Tibial nerve (tissue), 4 donors: Measurements from ENCODE around the gene MROH7. TPM values are rescaled to one million over a fixed set of nuclear protein-coding genes. Genes with fewer than 3 reads are reported as not detected.

Source experiments
- DNase-seq, 2 donors: peaks; one replicate each; pipeline ENCODE4 v3.0.0-alpha.2; 2019; ENCODE audit warnings: low spot score in 2 of 2
- H3K27ac ChIP-seq, 4 donors: fragments of 200-600 bp; sonication (generic) in 3 of 4; one replicate each; pipeline ENCODE4 v1.5.1; 2017 to 2019; ENCODE audit warnings: mild to moderate bottlenecking in 1 of 4
- H3K27me3 ChIP-seq, 2 donors: fragments of 200-600 bp; sonication (generic) in 1 of 2; one replicate each; pipeline versions ENCODE4 v1.5.1 to v1.6.0; 2017 to 2019
- H3K36me3 ChIP-seq, 3 donors: fragments of 200-600 bp; sonication (generic); one replicate each; pipeline ENCODE4 v1.5.1; 2018 to 2019
- H3K4me1 ChIP-seq, 4 donors: fragments of 200-600 bp; sonication (generic) in 3 of 4; one replicate each; pipeline ENCODE4 v1.5.1; 2017 to 2019
- H3K4me3 ChIP-seq, 4 donors: fragments of 200-600 bp; sonication (generic) in 3 of 4; one replicate each; pipeline ENCODE4 v1.5.1; 2017 to 2019; ENCODE audit warnings: mild to moderate bottlenecking in 1 of 4, moderate library complexity in 1 of 4
- H3K9me3 ChIP-seq, 4 donors: fragments of 200-600 bp; sonication (generic) in 3 of 4; one replicate each; pipeline ENCODE4 v1.5.1; 2017 to 2019
- EP300 ChIP-seq, 2 donors: sonication (generic); formaldehyde crosslinking; IDR thresholded peaks; one replicate each; pipeline ENCODE4 v1.6.1; 2017; ENCODE audit warnings: antibody characterized with exemption in 2 of 2, mild to moderate bottlenecking in 1 of 2
- POLR2A ChIP-seq, 2 donors: fragments of 450-650 bp; IDR thresholded peaks; one replicate each; pipeline ENCODE4 v1.6.1; 2017; ENCODE audit warnings: antibody characterized with exemption in 2 of 2, mild to moderate bottlenecking in 2 of 2, moderate library complexity in 2 of 2
- WGBS, 2 donors: methylation state at CpG; one replicate each; pipeline ENCODE4 v1.1.5; 2018; 5-methylcytosine and 5-hydroxymethylcytosine counted together
- total RNA-seq, 4 donors: library from RNA; depleted of rRNA; stranded (reverse); fragments of >200 nt; gene quantifications; one replicate each; pipeline ENCODE4 v1.1.0, GENCODE V29; 2016
- TF ChIP-seq, protein P1 (sequence below), 5 experiments: fragments of 200-600 bp in 3 of 5; fragments of 450-650 bp in 2 of 5; sonication (generic) in 3 of 5; IDR thresholded peaks; one replicate each; pipeline ENCODE4 v1.5.1; 2016 to 2019; ENCODE audit warnings: antibody characterized with exemption in 5 of 5, mild to moderate bottlenecking in 3 of 5, moderate library complexity in 2 of 5

The MROH7 gene
- total RNA-seq: 1 to 10 TPM; 4.4 to 7.2 (median 5.8) TPM

DNA sequence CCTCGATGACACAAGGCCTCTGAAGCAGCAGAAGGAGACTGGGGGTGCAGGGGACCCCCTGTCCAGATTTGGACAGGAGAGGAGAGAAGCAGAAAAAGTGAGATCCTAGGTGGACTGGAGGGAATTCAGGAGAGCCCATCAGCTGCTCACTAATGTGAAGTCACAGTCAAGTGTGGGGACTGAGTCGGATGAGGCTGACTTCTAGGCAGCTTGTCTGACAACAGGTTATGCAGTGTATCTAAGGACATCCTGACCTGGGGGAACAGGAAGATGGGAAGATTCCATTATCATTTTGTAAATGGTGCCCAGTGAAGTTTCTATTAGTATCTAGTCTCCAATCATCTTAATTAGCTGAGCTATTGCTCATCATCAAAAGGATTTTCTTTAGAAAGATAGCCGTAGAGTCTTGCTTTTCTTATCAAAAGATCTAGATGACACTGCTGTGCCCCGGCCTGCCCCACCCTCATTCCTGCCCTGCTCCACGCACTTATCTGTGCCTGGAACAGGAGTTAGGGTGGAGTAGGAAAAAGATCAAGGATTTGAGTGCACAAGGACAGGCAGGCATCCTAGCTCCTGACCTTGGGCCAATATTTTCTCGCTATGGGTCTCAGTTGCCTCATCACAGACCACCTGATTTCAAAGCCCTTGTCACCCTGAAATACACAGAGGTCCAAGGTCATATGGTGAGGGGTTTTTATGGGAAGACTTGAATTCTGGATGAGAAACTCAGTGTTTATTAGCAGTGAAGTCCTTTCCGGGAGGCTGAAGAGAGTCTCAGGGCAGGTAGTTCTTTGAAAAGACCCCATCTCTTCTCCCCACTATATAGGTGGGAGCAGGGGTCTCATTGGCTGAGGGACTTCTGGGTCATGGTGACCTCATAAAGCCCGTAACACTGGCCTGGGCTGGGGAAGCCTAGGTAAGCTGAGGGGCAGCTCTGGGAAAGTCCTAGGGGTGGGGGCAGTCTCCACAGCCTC lies at the start of gene MROH7:
MROH7 (plus strand) TSS at position 924 of the 974 bp plus-strand sequence. CDS start 11,141 bp downstream, outside the sequence.
- Histone ChIP-seq H3K27ac (peak within 1 kb of the TSS in 1 of 4 donors; percentile 64), H3K4me1 (no peaks in the 10 kb centered on the region), H3K4me3 (no peak within 1 kb of the TSS), H3K9me3 (peaks cover 0 to 27% (median 4%) of the 10 kb centered on the region in 4 donors), H3K36me3 (no peaks in the 10 kb centered on the region), H3K27me3 (no peaks in the 10 kb centered on the region)
- WGBS, 2 donors: 63 to 71% methylated on average over 8 of the region's 8 CpGs
- DNase-seq: no peak
- TF ChIP-seq POLR2A (IDR thresholded peaks at IDR 0.05): no peak
- no peak for TF ChIP-seq EP300 (IDR thresholded peaks at IDR 0.05)

DNA sequence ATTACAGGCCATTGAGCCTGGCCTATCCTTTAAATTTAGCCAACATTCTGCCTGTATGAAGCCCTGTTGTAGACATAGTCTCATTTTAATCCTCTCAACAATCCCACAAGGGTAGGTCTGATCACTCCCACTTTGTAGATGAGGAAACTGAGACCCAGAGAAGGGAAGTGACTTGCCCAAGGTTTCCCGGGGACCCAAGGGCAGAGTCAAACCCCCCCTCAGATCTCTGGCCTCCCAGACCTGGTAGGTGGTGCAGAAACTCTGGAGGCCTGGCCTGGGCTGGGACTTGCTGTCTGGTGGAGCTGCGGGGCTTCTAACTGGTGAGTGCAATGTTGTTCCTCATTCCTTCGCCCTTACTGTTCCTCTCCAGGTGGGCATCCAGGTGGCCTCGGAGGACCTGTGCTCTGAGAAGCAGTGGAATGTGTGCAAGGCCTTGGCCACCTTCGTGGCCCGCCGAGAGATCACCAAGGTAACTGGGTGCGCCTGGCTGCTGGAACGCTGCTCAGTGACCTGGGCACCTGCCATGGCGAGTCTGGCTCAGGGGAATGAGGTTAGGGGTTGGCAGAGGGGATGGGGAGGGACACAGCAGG lies 47.9 kb upstream of the MROH7 start:
- H3K27ac ChIP-seq: no peak overlapping the region
- no peaks in the 10 kb centered on the region for H3K9me3 ChIP-seq
- no peak for TF ChIP-seq POLR2A (IDR thresholded peaks at IDR 0.05)
- no peak for TF ChIP-seq EP300 (IDR thresholded peaks at IDR 0.05)
- TF ChIP-seq, protein P1, sequence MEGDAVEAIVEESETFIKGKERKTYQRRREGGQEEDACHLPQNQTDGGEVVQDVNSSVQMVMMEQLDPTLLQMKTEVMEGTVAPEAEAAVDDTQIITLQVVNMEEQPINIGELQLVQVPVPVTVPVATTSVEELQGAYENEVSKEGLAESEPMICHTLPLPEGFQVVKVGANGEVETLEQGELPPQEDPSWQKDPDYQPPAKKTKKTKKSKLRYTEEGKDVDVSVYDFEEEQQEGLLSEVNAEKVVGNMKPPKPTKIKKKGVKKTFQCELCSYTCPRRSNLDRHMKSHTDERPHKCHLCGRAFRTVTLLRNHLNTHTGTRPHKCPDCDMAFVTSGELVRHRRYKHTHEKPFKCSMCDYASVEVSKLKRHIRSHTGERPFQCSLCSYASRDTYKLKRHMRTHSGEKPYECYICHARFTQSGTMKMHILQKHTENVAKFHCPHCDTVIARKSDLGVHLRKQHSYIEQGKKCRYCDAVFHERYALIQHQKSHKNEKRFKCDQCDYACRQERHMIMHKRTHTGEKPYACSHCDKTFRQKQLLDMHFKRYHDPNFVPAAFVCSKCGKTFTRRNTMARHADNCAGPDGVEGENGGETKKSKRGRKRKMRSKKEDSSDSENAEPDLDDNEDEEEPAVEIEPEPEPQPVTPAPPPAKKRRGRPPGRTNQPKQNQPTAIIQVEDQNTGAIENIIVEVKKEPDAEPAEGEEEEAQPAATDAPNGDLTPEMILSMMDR (IDR thresholded peaks at IDR 0.05): no peak
- no peak for DNase-seq
- WGBS, 2 donors: 89 to 94% methylated on average over 9 to 10 of the region's 10 CpGs
- H3K4me1 ChIP-seq: no peaks in the 10 kb centered on the region
- H3K27me3 ChIP-seq: no peaks in the 10 kb centered on the region
- no peak overlapping the region for H3K4me3 ChIP-seq
- H3K36me3 ChIP-seq: peaks cover 0 to 37% (median 0%) of the 10 kb centered on the region in 3 donors

DNA sequence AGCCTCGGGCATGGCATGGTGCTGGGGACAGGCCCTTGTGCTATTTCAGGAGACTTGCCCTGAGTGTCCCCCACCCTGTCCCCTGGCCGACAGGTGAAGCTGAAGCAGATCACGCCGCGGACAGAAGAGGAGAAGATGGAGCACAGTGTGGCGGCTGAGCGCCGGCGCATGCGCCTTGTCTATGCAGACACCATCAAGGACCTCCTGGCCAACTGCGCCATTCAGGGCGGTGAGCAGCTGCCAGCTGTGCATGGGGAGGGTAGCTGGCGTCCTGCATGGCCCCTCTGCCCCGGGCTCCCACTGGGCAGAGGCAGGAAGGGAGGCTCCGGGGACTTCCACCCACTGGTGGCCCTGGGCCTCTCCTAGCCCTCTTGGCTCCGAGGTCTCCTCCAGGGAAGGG lies 47.1 kb upstream of the MROH7 start:
- no peak for DNase-seq
- Histone ChIP-seq H3K4me1 (no peaks in the 10 kb centered on the region), H3K27me3 (no peaks in the 10 kb centered on the region), H3K36me3 (peaks cover 0 to 37% (median 0%) of the 10 kb centered on the region in 3 donors), H3K27ac (no peak overlapping the region), H3K9me3 (no peaks in the 10 kb centered on the region), H3K4me3 (no peak overlapping the region)
- TF ChIP-seq EP300 (IDR thresholded peaks at IDR 0.05) (no peak), POLR2A (IDR thresholded peaks at IDR 0.05) (no peak)
- TF ChIP-seq, protein P1 (IDR thresholded peaks at IDR 0.05): no peak
- WGBS, 2 donors: 93 to 95% methylated on average over 11 to 12 of the region's 16 CpGs

DNA sequence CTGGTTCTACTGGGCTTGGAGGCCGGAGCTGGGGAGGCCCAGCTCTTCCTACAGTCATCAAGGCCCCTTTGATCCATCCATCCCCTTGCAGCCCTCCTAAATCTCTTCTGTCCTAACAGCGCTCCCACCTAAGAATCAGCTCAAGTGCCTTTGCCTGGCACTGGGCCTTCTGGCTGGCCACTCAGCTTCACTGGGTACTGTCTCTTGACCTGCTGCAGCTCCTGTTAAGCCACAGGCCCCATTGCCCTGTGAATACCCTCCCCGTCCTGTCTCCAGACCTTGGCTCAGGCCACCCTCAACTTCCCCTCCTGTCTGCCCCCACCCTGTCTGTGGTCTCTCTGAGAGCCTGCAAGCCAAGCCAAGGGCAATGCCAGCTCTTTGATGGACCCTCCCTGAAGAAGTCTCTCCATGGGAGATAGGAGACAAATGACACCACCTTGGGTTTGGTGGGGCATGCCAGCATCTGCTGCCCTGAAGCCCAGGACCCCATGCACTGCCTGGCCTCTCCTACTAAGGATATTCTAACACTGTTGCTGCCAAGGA lies 45.6 kb upstream of the MROH7 start:
- no peak for TF ChIP-seq POLR2A (IDR thresholded peaks at IDR 0.05)
- 87 to 93% methylated on average over 3 of the region's 3 CpGs for WGBS, 2 donors
- no peaks in the 10 kb centered on the region for H3K9me3 ChIP-seq
- H3K36me3 ChIP-seq: peaks cover 0 to 44% (median 0%) of the 10 kb centered on the region in 3 donors
- no peak overlapping the region for H3K4me3 ChIP-seq
- H3K4me1 ChIP-seq: no peaks in the 10 kb centered on the region
- no peak for DNase-seq
- no peak overlapping the region for H3K27ac ChIP-seq
- H3K27me3 ChIP-seq: no peaks in the 10 kb centered on the region

GRCh38 chr1:54596756-54597155 lies 44.8 kb upstream of the MROH7 start:
- Histone ChIP-seq H3K36me3 (peaks cover 0 to 49% (median 0%) of the 10 kb centered on the region in 3 donors), H3K27ac (no peak overlapping the region), H3K27me3 (no peaks in the 10 kb centered on the region), H3K9me3 (no peaks in the 10 kb centered on the region), H3K4me3 (no peak overlapping the region), H3K4me1 (no peaks in the 10 kb centered on the region)
- DNase-seq: no peak
- 81 to 85% methylated on average over 3 of the region's 3 CpGs for WGBS, 2 donors
- no peak for TF ChIP-seq EP300 (IDR thresholded peaks at IDR 0.05)
- no peak for TF ChIP-seq POLR2A (IDR thresholded peaks at IDR 0.05)
- TF ChIP-seq, protein P1 (IDR thresholded peaks at IDR 0.05): no peak
